Panc1 (cell line): Measurements from ENCODE around the gene GNG4. TPM values are rescaled to one million over a fixed set of nuclear protein-coding genes. Genes with fewer than 3 reads are reported as not detected.

ENCODE experiments used
- ATAC-seq: fragments of 200-7000 bp; cut with Tn5 transposase; 2 replicates; pipeline ENCODE4 v1.9.1; 2020; ENCODE audit warnings: mild to moderate bottlenecking, moderate library complexity
- BruUV-seq: library from RNA; stranded (reverse); fragments of 400-500 nt; replicated peaks from 2 replicates; lab custom pipeline; 2021; lab: Mats Ljungman, UMichigan
- CTCF ChIA-PET: fragments of 300-600 bp; sonication (Branson Sonifier 250); formaldehyde crosslinking; loops from one replicate; lab custom pipeline; 2022; ENCODE audit warnings: antibody characterized with exemption; lab: Charles Lee
- POLR2A ChIA-PET: fragments of 300-600 bp; sonication (Branson Sonifier 250); formaldehyde crosslinking; loops from one replicate; lab custom pipeline; 2022; ENCODE audit warnings: antibody characterized with exemption; lab: Charles Lee
- DNase-seq: peaks from one replicate; pipeline ENCODE4 v3.0.0-alpha.2; 2010; ENCODE audit warnings: low read depth, low spot score
- H3K27ac ChIP-seq: 2 replicates; pipeline ENCODE4 v1.5.1; 2011; ENCODE audit warnings: mild to moderate bottlenecking, low read length, inconsistent platforms
- H3K27me3 ChIP-seq: fragments of 200-500 bp; sonication (Bioruptor generic); 2 replicates; pipeline ENCODE4 v1.6.0; 2014; ENCODE audit warnings: low read length, inconsistent platforms; ENCODE audit not compliant: control insufficient read depth, insufficient read depth
- H3K36me3 ChIP-seq: fragments of 200-500 bp; sonication (Bioruptor generic); 2 replicates; pipeline ENCODE4 v1.5.1; 2014; ENCODE audit warnings: inconsistent platforms, mild to moderate bottlenecking, low read length, moderate library complexity; ENCODE audit not compliant: control insufficient read depth, insufficient read depth
- H3K4me1 ChIP-seq: 2 replicates; pipeline ENCODE4 v1.5.1; 2011; ENCODE audit warnings: inconsistent platforms, mild to moderate bottlenecking, low read length, moderate library complexity; ENCODE audit not compliant: control insufficient read depth, insufficient read depth
- H3K4me3 ChIP-seq, 2 experiments: 2 replicates each; pipeline ENCODE4 v1.5.1; 2011 to 2012; ENCODE audit warnings: low read depth in 2 of 2, low read length in 2 of 2, mild to moderate bottlenecking in 2 of 2, inconsistent platforms in 1 of 2, moderate library complexity in 1 of 2
- H3K9me3 ChIP-seq: fragments of 200-500 bp; sonication (Bioruptor generic); 2 replicates; pipeline ENCODE4 v1.5.1; 2014; ENCODE audit warnings: low read depth, mild to moderate bottlenecking, inconsistent platforms, low read length, moderate library complexity; ENCODE audit not compliant: control insufficient read depth, insufficient read depth
- CTCF ChIP-seq: fragments of 450-650 bp; IDR thresholded peaks from 2 replicates; pipeline ENCODE4 v1.5.1; 2017; ENCODE audit warnings: mild to moderate bottlenecking
- POLR2AphosphoS5 ChIP-seq: IDR thresholded peaks from 2 replicates; pipeline ENCODE4 v1.6.1; 2012; ENCODE audit warnings: mild to moderate bottlenecking, low read depth, low read length, moderate library complexity
- REST ChIP-seq, 2 experiments: IDR thresholded peaks; 2 replicates each; pipeline ENCODE4 v1.6.1; 2011 to 2012; ENCODE audit warnings: low read depth in 2 of 2, control low read depth in 1 of 2, low read length in 1 of 2, mild to moderate bottlenecking in 1 of 2, moderate library complexity in 1 of 2; ENCODE audit not compliant: insufficient read depth in 1 of 2
- SIN3A ChIP-seq: IDR thresholded peaks from 2 replicates; pipeline ENCODE4 v1.6.1; 2012; ENCODE audit warnings: low read depth, mild to moderate bottlenecking, low read length, moderate library complexity, borderline replicate concordance; ENCODE audit not compliant: insufficient read depth
- TCF7L2 ChIP-seq: IDR thresholded peaks from 2 replicates; pipeline ENCODE4 v1.6.1; 2011; ENCODE audit warnings: mild to moderate bottlenecking, low read depth, low read length, inconsistent platforms
- in situ Hi-C: cut with HindIII; loops from 2 replicates; pipeline ENCODE4 v1.10.0; 2016; ENCODE audit warnings: low sequenced_read_pairs, low pct_unique_long_range_greater_than_20kb
- intact Hi-C: fragments of 100-400 bp; cut with micrococcal nuclease; formaldehyde crosslinking; loops from one replicate; pipeline ENCODE4 v1.10.0; 2022; ENCODE audit not compliant: unreplicated experiment
- total RNA-seq: library from RNA; stranded (reverse); gene quantifications from one replicate; pipeline ENCODE4 v1.2.1, GENCODE V29; 2021; ENCODE audit not compliant: unreplicated experiment

GNG4 gene
- total RNA-seq, 1 experiment from 2014 or later = 1.1 TPM

DNA sequence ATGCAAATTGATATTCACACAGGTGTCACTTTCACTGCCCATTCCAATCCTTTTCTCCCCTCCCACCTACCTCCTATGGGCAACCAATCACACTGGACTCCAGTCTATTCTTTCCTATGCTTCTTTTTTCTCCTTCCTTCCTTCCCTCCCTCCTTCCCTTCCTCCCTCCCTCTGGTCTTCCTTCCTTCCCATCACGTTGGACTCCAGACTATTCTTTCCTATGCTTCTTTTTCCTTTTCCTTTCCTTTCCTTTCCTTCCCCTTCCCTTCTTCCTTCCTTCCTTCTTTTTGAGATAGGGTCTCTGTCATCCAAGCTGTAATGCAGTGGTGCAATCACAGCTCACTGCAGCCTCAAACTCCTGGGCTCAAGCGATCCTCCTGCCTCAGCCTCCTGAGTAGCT lies 64.6 kb downstream of the GNG4 start:
- H3K4me1 ChIP-seq = no peaks in the 10 kb centered on the region
- TF ChIP-seq POLR2AphosphoS5 (no peak), REST (IDR thresholded peaks at IDR 0.05; ENCODE audit: insufficient read depth in 1 of 2, low read depth in 2 of 2, low read length in 1 of 2) (no peak), TCF7L2 (no peak), SIN3A (no peak), CTCF (no peak)
- BruUV-seq = no TSS peak
- DNase-seq (no peak), ATAC-seq (no peak)
- intact Hi-C loops (no loop called here), in situ Hi-C loops (no loop called here)
- no peaks in the 10 kb centered on the region for H3K9me3 ChIP-seq
- ChIA-PET POLR2A (no interaction called here), CTCF (no interaction called here)
- H3K27me3 ChIP-seq = peaks cover 7% of the 10 kb centered on the region; the same call in 1 of the 2 replicates
- H3K4me3 ChIP-seq = no peak overlapping the region
- no peaks in the 10 kb centered on the region for H3K36me3 ChIP-seq
- H3K27ac ChIP-seq = no peak overlapping the region

DNA sequence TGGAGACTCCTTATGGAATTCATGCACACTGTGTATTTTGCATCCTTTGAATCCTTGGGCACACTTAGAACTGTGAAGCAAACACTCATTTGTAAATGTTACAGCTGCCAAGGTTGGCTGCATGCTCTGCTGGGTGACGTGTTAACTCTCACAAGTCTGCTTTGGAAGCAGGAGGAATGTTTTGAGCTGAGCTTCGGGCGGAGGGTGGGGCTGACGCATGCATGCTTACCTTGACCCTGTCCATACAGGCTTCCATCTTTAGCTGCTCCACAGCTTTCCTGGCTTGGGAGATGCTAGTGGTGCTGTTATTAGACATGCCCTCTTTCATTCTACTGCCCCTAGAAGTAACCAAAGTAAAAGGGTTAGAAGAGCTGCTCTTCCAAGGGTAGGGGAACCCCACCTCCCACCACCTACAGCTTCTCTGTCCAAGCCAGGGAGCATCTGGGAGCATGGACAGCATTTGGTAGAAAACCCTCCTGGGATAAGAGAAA lies 66.0 kb downstream of the GNG4 start:
- no peak for TF ChIP-seq REST (IDR thresholded peaks at IDR 0.05; ENCODE audit: insufficient read depth in 1 of 2, low read depth in 2 of 2, low read length in 1 of 2)
- TF ChIP-seq POLR2AphosphoS5 = no peak
- no peak for TF ChIP-seq TCF7L2
- no peak for TF ChIP-seq SIN3A
- no peak; the same call in 1 of the 2 replicates for TF ChIP-seq CTCF
- intact Hi-C loops (no loop called here), in situ Hi-C loops (no loop called here)
- no peak overlapping the region for H3K27ac ChIP-seq
- POLR2A ChIA-PET = no interaction called here
- no peak overlapping the region for H3K4me3 ChIP-seq
- H3K36me3 ChIP-seq = no peaks in the 10 kb centered on the region
- H3K4me1 ChIP-seq = no peaks in the 10 kb centered on the region
- no TSS peak for BruUV-seq
- H3K9me3 ChIP-seq = no peaks in the 10 kb centered on the region
- ATAC-seq (peak; percentile 71; the same call in 1 of the 2 replicates), DNase-seq (no peak)
- H3K27me3 ChIP-seq = peaks cover 7% of the 10 kb centered on the region; the same call in 1 of the 2 replicates
- CTCF ChIA-PET = interaction anchor here (0.5 to 0.6 kb wide), 3 partner anchors 115 to 1001 kb away, joined by 3 to 11 read pairs (median 6); no protein-coding TSS in a partner anchor
